Endodermal cell (in vitro differentiated cells): Measurements from ENCODE around the gene PNLIP. TPM values are rescaled to one million over a fixed set of nuclear protein-coding genes. Genes with fewer than 3 reads are reported as not detected.

Experiments
- DNase-seq: peaks from one replicate; pipeline ENCODE4 v3.0.0-alpha.2; 2017
- H3K27ac ChIP-seq: 2 replicates; pipeline ENCODE4 v1.5.1; 2013; ENCODE audit warnings: mild to moderate bottlenecking, low read depth, low read length, moderate library complexity
- H3K27me3 ChIP-seq: 2 replicates; pipeline ENCODE4 v1.6.1; 2013; ENCODE audit warnings: mild to moderate bottlenecking, low read length, moderate library complexity; ENCODE audit not compliant: insufficient read depth, control insufficient read depth, poor library complexity, severe bottlenecking
- H3K36me3 ChIP-seq: 2 replicates; pipeline ENCODE4 v1.7.0; 2013; ENCODE audit warnings: mild to moderate bottlenecking, low read length, moderate library complexity; ENCODE audit not compliant: control insufficient read depth, insufficient read depth
- H3K4me1 ChIP-seq: one replicate; pipeline ENCODE4 v1.7.0; 2013; ENCODE audit warnings: low read length; ENCODE audit not compliant: control insufficient read depth, insufficient read depth
- H3K4me3 ChIP-seq: 2 replicates; pipeline ENCODE4 v1.5.1; 2013; ENCODE audit warnings: mild to moderate bottlenecking, low read length, moderate library complexity
- H3K9ac ChIP-seq: 2 replicates; pipeline ENCODE4 v1.6.1; 2013; ENCODE audit warnings: mild to moderate bottlenecking, low read length, moderate library complexity; ENCODE audit not compliant: poor library complexity, severe bottlenecking; ENCODE audit errors: extremely low read depth
- H3K9me3 ChIP-seq: 2 replicates; pipeline ENCODE4 v1.6.1; 2013; ENCODE audit warnings: mild to moderate bottlenecking, low read length, moderate library complexity; ENCODE audit not compliant: control insufficient read depth
- H3K27ac Mint-ChIP-seq: 2 replicates; pipeline ENCODE4 v1.8.0; 2020; ENCODE audit warnings: mixed read lengths
- H3K27me3 Mint-ChIP-seq: 2 replicates; pipeline ENCODE4 v1.8.0; 2021; ENCODE audit warnings: mild to moderate bottlenecking, mixed read lengths; ENCODE audit not compliant: insufficient read depth
- H3K36me3 Mint-ChIP-seq: 2 replicates; pipeline ENCODE4 v1.8.0; 2020; ENCODE audit warnings: low read depth, mixed read lengths
- H3K4me1 Mint-ChIP-seq: 2 replicates; pipeline ENCODE4 v1.8.0; 2020; ENCODE audit warnings: mixed read lengths
- H3K4me3 Mint-ChIP-seq: 2 replicates; pipeline ENCODE4 v1.8.0; 2020; ENCODE audit warnings: mild to moderate bottlenecking, moderate library complexity, mixed read lengths
- H3K9me3 Mint-ChIP-seq: 2 replicates; pipeline ENCODE4 v1.8.0; 2020; ENCODE audit warnings: mild to moderate bottlenecking, mixed read lengths
- WGBS, 2 experiments: methylation state at CpG; one replicate each; pipeline versions ENCODE4 v1.1.5 to v1.1.7; 2013; ENCODE audit warnings: missing lambda C conversion rate in 2 of 2, mixed read lengths in 1 of 2; ENCODE audit not compliant: insufficient coverage in 1 of 2, insufficient read length in 1 of 2; 5-methylcytosine and 5-hydroxymethylcytosine counted together
- long read RNA-seq, 4 experiments: library from polyadenylated mRNA in 2 of 4; library from RNA in 1 of 4; library from capped mRNA in 1 of 4; stranded (forward) in 3 of 4; unstranded in 1 of 4; transcript quantifications; one replicate each; pipeline ENCODE4 v2.0.0, GENCODE V29; 2020 to 2021; ENCODE audit warnings: inconsistent platforms in 1 of 4
- polyA plus RNA-seq, 2 experiments: library from polyadenylated mRNA; stranded (reverse); fragments of 50-300 nt; gene quantifications; one replicate each; pipeline ENCODE4 v1.2.3, GENCODE V29; 2013
- total RNA-seq, 2 donors: library from RNA; stranded (reverse); fragmentation: NEBNext Ultra II Directional in 1 of 2; extraction: Animal tissue kit (Norgen Biotek cat#: 25700) in 1 of 2; gene quantifications; 2 replicates in 1 of 2; 3 replicates in 1 of 2; pipeline ENCODE4 v1.2.1, GENCODE V29; 2021
- TF ChIP-seq, protein P1 (sequence below): fragments of 200-600 bp; sonication (generic); conservative IDR thresholded peaks from 2 replicates; pipeline ENCODE4 v1.5.0; 2021; ENCODE audit warnings: antibody characterized with exemption, mild to moderate bottlenecking

Gene PNLIP
- total RNA-seq, result not detected
- polyA plus RNA-seq (2013, experiment 1 of 2), result not detected
- polyA plus RNA-seq (2013, experiment 2 of 2), result not detected
- long read RNA-seq, experiment 1, result 0 reads
- long read RNA-seq, experiment 2, result 0 reads
- long read RNA-seq, experiment 3, result 0 reads
- long read RNA-seq, experiment 4, result 0 reads

- H3K9me3 ChIP-seq, result no peaks in the 10 kb centered on the region
- H3K9me3 Mint-ChIP-seq, result no peaks in the 10 kb centered on the region
- H3K4me3 Mint-ChIP-seq, result no peak within 1 kb of the TSS
- no peaks in the 10 kb centered on the region for H3K27me3 ChIP-seq
- H3K27ac Mint-ChIP-seq, result no peak within 1 kb of the TSS
- no peak within 1 kb of the TSS for H3K27ac ChIP-seq
- peaks cover 4% of the 10 kb centered on the region for H3K4me1 ChIP-seq
- no peak within 1 kb of the TSS for H3K4me3 ChIP-seq
- no peak for DNase-seq
- H3K4me1 Mint-ChIP-seq, result peaks cover 7% of the 10 kb centered on the region
- H3K36me3 ChIP-seq, result no peaks in the 10 kb centered on the region
- 92 to 97% methylated on average over 7 to 8 of the region's 8 CpGs for WGBS, 2 experiments
- H3K36me3 Mint-ChIP-seq, result no peaks in the 10 kb centered on the region
- TF ChIP-seq, protein P1, sequence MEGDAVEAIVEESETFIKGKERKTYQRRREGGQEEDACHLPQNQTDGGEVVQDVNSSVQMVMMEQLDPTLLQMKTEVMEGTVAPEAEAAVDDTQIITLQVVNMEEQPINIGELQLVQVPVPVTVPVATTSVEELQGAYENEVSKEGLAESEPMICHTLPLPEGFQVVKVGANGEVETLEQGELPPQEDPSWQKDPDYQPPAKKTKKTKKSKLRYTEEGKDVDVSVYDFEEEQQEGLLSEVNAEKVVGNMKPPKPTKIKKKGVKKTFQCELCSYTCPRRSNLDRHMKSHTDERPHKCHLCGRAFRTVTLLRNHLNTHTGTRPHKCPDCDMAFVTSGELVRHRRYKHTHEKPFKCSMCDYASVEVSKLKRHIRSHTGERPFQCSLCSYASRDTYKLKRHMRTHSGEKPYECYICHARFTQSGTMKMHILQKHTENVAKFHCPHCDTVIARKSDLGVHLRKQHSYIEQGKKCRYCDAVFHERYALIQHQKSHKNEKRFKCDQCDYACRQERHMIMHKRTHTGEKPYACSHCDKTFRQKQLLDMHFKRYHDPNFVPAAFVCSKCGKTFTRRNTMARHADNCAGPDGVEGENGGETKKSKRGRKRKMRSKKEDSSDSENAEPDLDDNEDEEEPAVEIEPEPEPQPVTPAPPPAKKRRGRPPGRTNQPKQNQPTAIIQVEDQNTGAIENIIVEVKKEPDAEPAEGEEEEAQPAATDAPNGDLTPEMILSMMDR, result no peak
- no peak within 1 kb of the TSS for H3K9ac ChIP-seq
- no peaks in the 10 kb centered on the region for H3K27me3 Mint-ChIP-seq
These were observed at the start of gene PNLIP for GRCh38 chr10:116545756-116546155. PNLIP (plus strand) TSS chr10:116545931; CDS start chr10:116546093, 162 bp downstream.

DNA sequence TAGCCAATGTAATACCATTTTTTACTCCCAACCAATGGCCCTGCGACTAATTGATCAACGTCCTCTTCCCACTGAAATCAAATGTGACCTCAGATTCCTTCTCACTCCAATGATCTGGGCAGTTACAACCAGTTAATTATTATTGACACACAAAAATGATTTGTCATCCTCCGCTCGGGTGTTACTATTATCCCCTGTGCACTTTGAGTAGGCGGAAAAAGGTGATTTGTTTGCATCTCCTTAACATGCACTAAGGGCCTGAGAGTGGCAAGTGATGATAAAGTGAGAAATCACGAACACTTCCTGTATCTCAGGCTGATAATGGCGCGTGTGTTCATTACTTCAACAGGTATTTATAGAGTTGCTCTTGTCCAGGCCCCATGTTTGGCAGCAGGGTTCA, 40.9 kb upstream of the PNLIP start:
- Histone ChIP-seq H3K9me3 (no peaks in the 10 kb centered on the region), H3K27ac (no peak overlapping the region), H3K4me3 (no peak overlapping the region), H3K4me1 (no peaks in the 10 kb centered on the region), H3K9ac (no peak overlapping the region), H3K27me3 (no peaks in the 10 kb centered on the region), H3K36me3 (no peaks in the 10 kb centered on the region)
- Mint-ChIP-seq H3K9me3 (peaks cover 13% of the 10 kb centered on the region), H3K4me1 (peaks cover 15% of the 10 kb centered on the region), H3K4me3 (no peak overlapping the region), H3K36me3 (peaks cover 3% of the 10 kb centered on the region), H3K27ac (no peak overlapping the region), H3K27me3 (no peaks in the 10 kb centered on the region)
- WGBS, 2 experiments, result 82 to 86% methylated on average over 8 of the region's 8 CpGs
- TF ChIP-seq, protein P1, result no peak
- DNase-seq, result no peak

DNA sequence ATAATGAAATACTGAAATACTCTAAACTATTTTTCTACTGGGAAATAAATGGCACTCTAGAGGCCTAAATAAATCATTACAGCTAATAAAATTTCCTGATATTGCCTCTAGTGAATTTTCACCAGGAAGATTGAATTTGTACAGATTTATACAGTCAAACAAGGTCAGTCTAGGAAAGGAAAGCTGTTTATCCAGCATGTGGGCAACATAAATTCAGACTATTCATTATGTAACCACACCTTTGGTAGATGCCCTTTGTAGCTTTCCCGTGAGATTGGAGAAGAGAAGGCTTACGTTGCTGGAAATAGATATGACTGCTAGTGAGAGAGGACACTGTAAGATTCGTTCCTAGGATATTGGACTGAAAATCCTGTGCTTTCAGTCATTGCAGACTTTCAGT, 35.2 kb upstream of the PNLIP start:
- TF ChIP-seq, protein P1, result peak; percentile 17
- Mint-ChIP-seq H3K36me3 (no peaks in the 10 kb centered on the region), H3K4me3 (no peak overlapping the region), H3K9me3 (peaks cover 17% of the 10 kb centered on the region), H3K4me1 (peaks cover 7% of the 10 kb centered on the region), H3K27me3 (no peaks in the 10 kb centered on the region), H3K27ac (no peak overlapping the region)
- Histone ChIP-seq H3K27me3 (no peaks in the 10 kb centered on the region), H3K9ac (no peak overlapping the region), H3K9me3 (no peaks in the 10 kb centered on the region), H3K4me3 (no peak overlapping the region), H3K27ac (no peak overlapping the region), H3K4me1 (no peaks in the 10 kb centered on the region), H3K36me3 (no peaks in the 10 kb centered on the region)
- 94 to 100% methylated on average over 1 to 3 of the region's 3 CpGs for WGBS, 2 experiments
- DNase-seq, result no peak
